Stimulated activated effector memory CD8-positive, alpha-beta T cell treated with anti-CD3 and anti-CD28 coated beads, Interleukin-12 subunit alpha, Interleukin-12 subunit beta, amount 100 ng/mL, for 72 hours (primary cell): ENCODE measurements around the gene ADORA2A.
"Not testable (repeated sequence)": the region's sequence is repeated elsewhere in the genome, so short reads cannot be mapped to it uniquely, and the experiment has no call there.

Source experiments
- ATAC-seq: fragments of 150-1000 bp; cut with Tn5 transposase; 2 replicates; pipeline ENCODE4 v1.10.0; 2021
- DNase-seq, 2 donors: peaks; one replicate each; pipeline ENCODE4 v3.0.0; 2021 to 2022; ENCODE audit warnings: low spot score in 2 of 2
- H3K27ac Mint-ChIP-seq: one replicate; pipeline ENCODE4 v1.8.0; 2022; ENCODE audit warnings: mild to moderate bottlenecking, mixed read lengths
- H3K36me3 Mint-ChIP-seq: one replicate; pipeline ENCODE4 v1.8.0; 2022; ENCODE audit warnings: mild to moderate bottlenecking, mixed read lengths
- H3K4me1 Mint-ChIP-seq: one replicate; pipeline ENCODE4 v1.8.0; 2022; ENCODE audit warnings: mixed read lengths
- H3K4me3 Mint-ChIP-seq: one replicate; pipeline ENCODE4 v1.8.0; 2022; ENCODE audit warnings: mild to moderate bottlenecking, mixed read lengths
- H3K9me3 Mint-ChIP-seq: one replicate; pipeline ENCODE4 v1.8.0; 2022; ENCODE audit warnings: mixed read lengths

The ADORA2A gene

DNA sequence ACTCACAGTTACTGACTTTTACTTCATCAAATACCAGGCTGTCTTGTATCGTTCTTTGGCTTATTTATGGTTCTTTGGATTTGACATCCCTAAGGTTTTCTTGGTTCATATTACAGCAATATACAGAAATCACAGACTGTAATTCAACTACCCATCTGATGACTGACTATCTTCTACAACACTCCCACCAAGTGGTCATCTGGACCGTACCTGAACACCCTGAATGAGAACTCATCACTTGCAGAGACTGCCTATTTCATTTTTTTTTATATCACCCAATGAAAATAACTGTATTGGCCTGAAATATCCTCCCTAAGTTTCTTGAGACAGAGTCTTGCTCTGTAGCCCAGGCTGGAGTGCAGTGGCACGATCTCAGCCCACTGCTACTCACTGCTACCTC, 58.2 kb downstream of the ADORA2A start:
- no peak overlapping the region for H3K27ac Mint-ChIP-seq
- ATAC-seq (no peak), DNase-seq (no peak)
- no peaks in the 10 kb centered on the region for H3K9me3 Mint-ChIP-seq
- no peak overlapping the region for H3K4me3 Mint-ChIP-seq
- H3K36me3 Mint-ChIP-seq: no peaks in the 10 kb centered on the region
- H3K4me1 Mint-ChIP-seq: peaks cover 34% of the 10 kb centered on the region

DNA sequence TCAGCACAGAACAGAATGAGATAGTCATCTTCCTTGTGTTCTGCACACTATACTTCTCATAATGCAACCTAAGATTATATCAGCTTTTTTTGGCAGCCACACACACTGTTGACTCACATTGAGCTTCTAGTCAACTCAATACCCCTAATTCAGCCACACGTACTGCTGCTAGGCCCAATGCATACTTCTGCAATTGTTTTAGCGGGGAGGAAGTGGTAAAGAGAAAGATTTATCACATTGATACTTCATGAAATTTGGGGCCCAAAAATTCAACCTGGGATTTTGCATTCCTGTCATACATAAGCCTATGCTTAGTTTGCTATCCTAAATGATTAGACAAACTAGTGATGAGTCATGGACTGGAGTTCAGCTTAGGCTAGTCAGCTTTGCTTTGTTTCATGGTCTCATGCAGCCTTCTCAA, 59.1 kb downstream of the ADORA2A start:
- ATAC-seq (peak; percentile 99), DNase-seq (peak; percentile 16 to 70)
- Mint-ChIP-seq H3K9me3 (no peaks in the 10 kb centered on the region), H3K36me3 (no peaks in the 10 kb centered on the region), H3K27ac (no peak overlapping the region), H3K4me3 (peak overlapping the region; percentile 21), H3K4me1 (peaks cover 34% of the 10 kb centered on the region)

DNA sequence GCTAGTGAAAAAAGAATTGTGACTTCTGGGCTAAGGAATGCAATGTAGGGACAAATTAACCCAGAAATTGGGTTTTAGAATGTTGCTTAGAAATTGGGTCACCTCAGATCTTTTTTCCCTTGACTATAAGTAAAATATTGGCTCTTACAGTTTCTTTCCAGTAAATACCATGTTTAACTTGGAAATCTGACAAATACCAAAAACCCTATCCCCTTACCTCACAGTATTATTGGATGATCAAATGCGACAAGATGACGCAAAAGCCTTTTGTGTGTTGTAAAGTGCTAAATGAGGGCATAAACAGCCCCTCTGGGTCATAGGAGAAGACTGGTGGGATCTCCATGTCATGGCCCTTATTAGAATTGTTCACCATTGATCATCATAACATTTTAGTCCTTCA, 61.6 kb downstream of the ADORA2A start:
- Mint-ChIP-seq H3K36me3 (no peaks in the 10 kb centered on the region), H3K4me1 (peaks cover 25% of the 10 kb centered on the region), H3K9me3 (no peaks in the 10 kb centered on the region), H3K27ac (no peak overlapping the region), H3K4me3 (no peak overlapping the region)
- DNase-seq (no peak), ATAC-seq (no peak)

DNA sequence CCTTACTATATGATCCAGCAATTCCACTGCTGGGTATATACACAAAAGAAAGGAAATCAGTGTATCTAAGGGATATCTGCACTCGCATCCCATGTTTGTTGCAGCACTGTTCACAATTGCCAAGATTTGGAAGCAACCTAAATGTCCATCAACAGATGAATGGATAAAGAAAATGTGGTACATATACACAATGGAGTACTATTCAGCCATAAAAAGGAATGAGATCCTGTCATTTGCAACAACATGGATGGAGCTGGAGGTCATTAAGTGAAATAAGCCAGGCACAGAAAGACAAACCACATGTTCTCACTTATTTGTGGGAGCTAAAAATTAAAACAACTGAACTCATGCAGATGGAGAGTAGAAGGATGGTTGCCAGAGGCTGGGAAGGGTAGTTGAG, 62.0 kb downstream of the ADORA2A start:
- ATAC-seq, H3K27ac Mint-ChIP-seq, H3K9me3 Mint-ChIP-seq, H3K36me3 Mint-ChIP-seq, H3K4me3 Mint-ChIP-seq, DNase-seq: not testable (repeated sequence)
- peaks cover 25% of the 10 kb centered on the region for H3K4me1 Mint-ChIP-seq
